GM23338 (cell line): ENCODE data around the gene TM9SF2.

Experiments
- CREB1 ChIP-seq: fragments of 250-450 bp; sonication (Bioruptor Pico); IDR thresholded peaks from 2 replicates; pipeline ENCODE4 v1.5.0; 2020; ENCODE audit warnings: low read depth, mild to moderate bottlenecking, moderate library complexity
- CTCF ChIP-seq, 2 experiments: fragments of 200-600 bp in 1 of 2; sonication (generic) in 1 of 2; conservative IDR thresholded peaks; 2 replicates each; pipeline versions ENCODE4 v1.5.1 to v1.6.1; 2016 to 2017; ENCODE audit warnings: antibody characterized with exemption in 2 of 2, low read depth in 2 of 2, mild to moderate bottlenecking in 2 of 2, moderate library complexity in 1 of 2
- EZH2 ChIP-seq: fragments of 200-600 bp; sonication (generic); IDR thresholded peaks from one replicate; pipeline ENCODE4 v1.8.0; 2017; ENCODE audit warnings: antibody characterized with exemption, mild to moderate bottlenecking, low read depth; ENCODE audit not compliant: unreplicated experiment
- EZH2phosphoT487 ChIP-seq: fragments of 200-600 bp; sonication (generic); IDR thresholded peaks from one replicate; pipeline ENCODE4 v1.8.1; 2018; ENCODE audit warnings: antibody characterized with exemption; ENCODE audit not compliant: unreplicated experiment
- JUNB ChIP-seq: IDR thresholded peaks from one replicate; pipeline ENCODE4 v1.6.1; 2016; ENCODE audit warnings: antibody characterized with exemption; ENCODE audit not compliant: unreplicated experiment
- POLR2AphosphoS5 ChIP-seq: IDR thresholded peaks from 2 replicates; pipeline ENCODE4 v1.6.1; 2016; ENCODE audit warnings: antibody characterized with exemption, low read depth
- REST ChIP-seq: IDR thresholded peaks from one replicate; pipeline ENCODE4 v1.6.1; 2018; ENCODE audit warnings: antibody characterized with exemption; ENCODE audit not compliant: unreplicated experiment

- TF ChIP-seq EZH2phosphoT487 (no peak), CTCF (conservative IDR thresholded peaks at IDR 0.05; ENCODE audit: low read depth in 2 of 2) (no peak), JUNB (no peak), POLR2AphosphoS5 (no peak), EZH2 (no peak), CREB1 (CRISPR knock-in tag) (no peak), REST (no peak)
Measured at GRCh38 chr13:99596180-99596579, 94.9 kb downstream of the TM9SF2 start.
